ENCODE data around the gene CRIP2. TPM values are rescaled to one million over a fixed set of nuclear protein-coding genes. Genes with fewer than 3 reads are reported as not detected.

Gene CRIP2
- total RNA-seq, 4 donors from 2014 or later = 31.4 to 47.1 (median 38.8) TPM

DNA sequence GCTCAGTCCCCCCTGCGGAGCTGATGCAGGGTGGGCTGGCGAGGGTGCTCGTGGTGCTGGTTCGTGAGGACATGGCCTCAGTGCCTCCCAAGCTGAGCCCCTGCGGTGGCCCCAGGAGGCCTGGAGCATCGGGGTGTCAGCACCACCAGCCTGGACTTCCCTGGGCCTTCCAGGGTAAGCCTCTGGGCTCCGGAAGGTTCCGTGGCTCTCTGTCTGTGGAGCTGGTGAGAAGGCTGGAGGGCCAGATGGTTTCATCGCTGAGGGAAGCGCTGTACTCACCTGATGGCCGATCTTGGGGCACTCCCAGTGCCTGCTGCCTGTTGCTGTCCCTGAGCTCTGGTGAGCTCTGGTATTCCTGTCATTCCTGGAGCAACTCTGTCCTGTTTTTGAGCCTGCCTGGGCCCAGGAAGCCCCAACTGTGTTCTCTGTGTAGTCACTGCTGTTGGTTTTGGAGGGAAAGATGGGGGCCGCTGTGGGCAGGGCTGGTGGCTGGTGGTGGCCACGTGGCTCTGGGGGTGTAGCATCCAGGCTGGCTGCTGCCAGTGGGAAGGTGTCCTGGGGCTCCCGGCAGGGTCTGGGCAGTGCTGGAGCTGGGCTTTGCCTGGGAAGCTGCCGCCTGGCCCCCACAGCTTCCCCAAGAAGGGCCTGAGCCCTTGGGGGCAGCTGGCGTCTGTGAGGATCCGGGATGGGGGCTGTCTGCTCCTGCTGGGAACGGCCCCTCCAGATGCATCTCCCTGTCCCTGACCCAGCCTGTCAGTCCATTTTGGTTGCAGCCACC, 36.7 kb upstream of the CRIP2 start:
- TF ChIP-seq, protein P1, sequence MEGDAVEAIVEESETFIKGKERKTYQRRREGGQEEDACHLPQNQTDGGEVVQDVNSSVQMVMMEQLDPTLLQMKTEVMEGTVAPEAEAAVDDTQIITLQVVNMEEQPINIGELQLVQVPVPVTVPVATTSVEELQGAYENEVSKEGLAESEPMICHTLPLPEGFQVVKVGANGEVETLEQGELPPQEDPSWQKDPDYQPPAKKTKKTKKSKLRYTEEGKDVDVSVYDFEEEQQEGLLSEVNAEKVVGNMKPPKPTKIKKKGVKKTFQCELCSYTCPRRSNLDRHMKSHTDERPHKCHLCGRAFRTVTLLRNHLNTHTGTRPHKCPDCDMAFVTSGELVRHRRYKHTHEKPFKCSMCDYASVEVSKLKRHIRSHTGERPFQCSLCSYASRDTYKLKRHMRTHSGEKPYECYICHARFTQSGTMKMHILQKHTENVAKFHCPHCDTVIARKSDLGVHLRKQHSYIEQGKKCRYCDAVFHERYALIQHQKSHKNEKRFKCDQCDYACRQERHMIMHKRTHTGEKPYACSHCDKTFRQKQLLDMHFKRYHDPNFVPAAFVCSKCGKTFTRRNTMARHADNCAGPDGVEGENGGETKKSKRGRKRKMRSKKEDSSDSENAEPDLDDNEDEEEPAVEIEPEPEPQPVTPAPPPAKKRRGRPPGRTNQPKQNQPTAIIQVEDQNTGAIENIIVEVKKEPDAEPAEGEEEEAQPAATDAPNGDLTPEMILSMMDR (IDR thresholded peaks at IDR 0.05 in 4 of 5, conservative IDR thresholded peaks at IDR 0.05 in 1 of 5) = no peak
- TF ChIP-seq POLR2A (IDR thresholded peaks at IDR 0.05) = no peak
- H3K9me3 ChIP-seq = no peaks in the 10 kb centered on the region
- H3K36me3 ChIP-seq = no peaks in the 10 kb centered on the region
- no peaks in the 10 kb centered on the region for H3K27me3 ChIP-seq
- H3K4me1 ChIP-seq = no peaks in the 10 kb centered on the region
- H3K27ac ChIP-seq = no peak overlapping the region
- DNase-seq (no peak), ATAC-seq (no peak)
- intact Hi-C loops (cut with DNase I; ENCODE audit: low total_unique reads) (no loop called here), in situ Hi-C loops (cut with MboI; ENCODE audit: low sequenced_read_pairs in 4 of 4) (no loop called here)
- no peak overlapping the region for H3K4me3 ChIP-seq

DNA sequence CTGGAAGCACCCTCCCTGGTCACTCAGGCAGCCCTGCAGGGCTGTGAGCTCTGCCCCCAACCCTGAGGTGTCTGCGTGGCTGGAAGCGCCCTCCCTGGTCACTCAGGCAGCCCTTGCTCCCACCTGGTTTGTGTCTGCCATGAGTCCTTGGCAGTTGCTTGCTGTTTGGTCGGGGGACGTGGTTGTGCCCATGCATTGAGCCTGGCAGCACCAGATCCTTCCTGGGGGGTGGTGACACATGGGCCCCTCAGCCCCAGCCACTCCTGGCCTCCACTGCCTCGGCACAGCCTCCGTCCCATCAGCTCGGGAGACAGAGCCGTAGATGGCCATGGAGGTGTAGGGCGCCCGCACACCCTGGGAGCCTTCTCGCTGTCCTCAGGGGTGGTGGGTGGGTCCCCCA, 35.4 kb upstream of the CRIP2 start:
- intact Hi-C loops (cut with DNase I; ENCODE audit: low total_unique reads) = no loop called here
- no peak for DNase-seq

DNA sequence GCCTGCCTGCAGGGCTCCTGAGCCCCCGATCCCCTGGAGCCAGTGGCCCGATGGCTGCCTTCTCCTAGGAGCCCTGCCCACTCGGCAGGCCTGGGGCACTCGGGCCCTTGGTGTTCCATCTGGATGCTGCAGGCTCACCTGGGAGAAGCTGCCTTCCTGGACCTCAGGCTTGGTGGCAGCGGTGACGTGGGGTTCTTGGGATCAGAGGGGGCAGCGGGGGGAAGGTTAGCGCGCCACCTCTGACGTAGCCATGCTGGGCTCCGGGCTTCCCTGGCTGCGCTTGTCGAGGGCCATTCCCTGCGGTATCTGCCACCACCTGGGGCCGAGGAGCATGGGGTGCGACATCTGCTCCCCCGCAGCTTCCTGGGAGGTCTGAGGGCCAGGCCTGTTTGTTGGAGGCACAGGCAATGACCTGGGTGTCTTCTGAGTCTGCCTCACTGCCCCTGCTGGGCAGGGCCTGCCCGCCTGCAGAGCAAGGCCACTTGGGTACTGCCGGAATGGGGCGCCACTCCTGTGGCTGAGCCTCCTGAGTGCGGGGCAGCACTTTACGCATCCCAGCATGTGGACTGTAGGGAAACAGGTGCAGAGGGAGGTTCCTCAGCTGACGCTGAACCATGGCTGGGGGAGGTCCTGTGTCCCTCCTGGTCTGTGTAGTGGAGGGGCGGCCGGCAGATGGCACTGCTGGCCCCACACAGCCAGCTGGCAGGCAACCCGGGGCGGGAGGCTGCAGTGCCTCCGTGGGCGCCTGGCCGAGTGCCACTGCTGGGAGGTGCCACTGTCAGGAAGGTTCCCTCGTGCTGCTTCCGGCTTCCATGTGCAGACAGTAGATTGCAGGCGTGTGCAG, 34.7 kb upstream of the CRIP2 start:
- no peak overlapping the region for H3K27ac ChIP-seq
- H3K4me1 ChIP-seq = no peaks in the 10 kb centered on the region
- no peak for ATAC-seq
- no peaks in the 10 kb centered on the region for H3K27me3 ChIP-seq
- in situ Hi-C loops (cut with MboI; ENCODE audit: low sequenced_read_pairs in 4 of 4) (no loop called here), intact Hi-C loops (cut with DNase I; ENCODE audit: low total_unique reads) (no loop called here)
- no peaks in the 10 kb centered on the region for H3K9me3 ChIP-seq
- DNase-seq = no peak
- no peak for TF ChIP-seq POLR2A (IDR thresholded peaks at IDR 0.05)
- TF ChIP-seq, protein P1 (IDR thresholded peaks at IDR 0.05 in 4 of 5, conservative IDR thresholded peaks at IDR 0.05 in 1 of 5) = no peak
- no peaks in the 10 kb centered on the region for H3K36me3 ChIP-seq
- no peak overlapping the region for H3K4me3 ChIP-seq

More for the DNA sequence above, 35.4 kb upstream of the CRIP2 start:
- TF ChIP-seq, protein P1 (IDR thresholded peaks at IDR 0.05 in 4 of 5, conservative IDR thresholded peaks at IDR 0.05 in 1 of 5) = no peak
- TF ChIP-seq POLR2A (IDR thresholded peaks at IDR 0.05) = no peak
- in situ Hi-C loops (cut with MboI; ENCODE audit: low sequenced_read_pairs in 4 of 4) = no loop called here
- Histone ChIP-seq H3K9me3 (no peaks in the 10 kb centered on the region), H3K4me1 (no peaks in the 10 kb centered on the region), H3K36me3 (no peaks in the 10 kb centered on the region), H3K4me3 (no peak overlapping the region), H3K27me3 (no peaks in the 10 kb centered on the region), H3K27ac (no peak overlapping the region)
- ATAC-seq = no peak

DNA sequence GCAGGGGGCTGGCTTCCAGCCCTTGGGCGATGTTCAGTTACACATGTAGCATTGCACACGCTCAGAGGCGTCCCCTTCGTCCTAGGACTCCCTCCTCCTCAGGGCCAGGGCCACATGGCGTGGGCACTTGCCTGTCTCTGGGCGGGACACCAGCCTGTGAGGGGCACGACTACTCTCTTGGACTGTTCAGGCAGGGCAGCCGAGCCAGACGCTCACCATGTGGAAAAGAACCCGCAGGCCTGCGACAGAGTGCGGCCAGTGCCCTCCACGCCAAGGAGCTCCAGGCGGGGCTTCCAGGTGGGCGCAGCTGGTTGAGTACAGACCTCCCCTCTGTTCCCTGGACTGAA, 34.1 kb upstream of the CRIP2 start:
- no peak for DNase-seq
- Histone ChIP-seq H3K4me3 (no peak overlapping the region), H3K27me3 (no peaks in the 10 kb centered on the region), H3K4me1 (no peaks in the 10 kb centered on the region), H3K27ac (no peak overlapping the region), H3K9me3 (no peaks in the 10 kb centered on the region), H3K36me3 (no peaks in the 10 kb centered on the region)
- intact Hi-C loops (cut with DNase I; ENCODE audit: low total_unique reads) (no loop called here), in situ Hi-C loops (cut with MboI; ENCODE audit: low sequenced_read_pairs in 4 of 4) (no loop called here)
- TF ChIP-seq, protein P1 (IDR thresholded peaks at IDR 0.05 in 4 of 5, conservative IDR thresholded peaks at IDR 0.05 in 1 of 5) = no peak
- ATAC-seq = no peak

Data from gastrocnemius medialis (tissue), 4 donors.